ENCODE measurements around the gene AFDN. TPM values are rescaled to one million over a fixed set of nuclear protein-coding genes. Genes with fewer than 3 reads are reported as not detected.

The AFDN gene
- total RNA-seq, 1 experiment from 2014 or later: 108 TPM

GRCh38 chr6:167858842-167859664 lies 32.3 kb downstream of the AFDN start:
- Histone ChIP-seq H3K9me2 (ENCODE audit: insufficient read depth) (no peaks in the 10 kb centered on the region), H3K4me2 (no peak overlapping the region), H3K79me2 (ENCODE audit: low read depth) (peaks cover 100% of the 10 kb centered on the region), H3K4me1 (replicated peaks; ENCODE audit: insufficient read depth) (peaks cover 13% of the 10 kb centered on the region; the same call in 1 of the 2 replicates), H3K27me3 (ENCODE audit: insufficient read depth, low read depth) (no peaks in the 10 kb centered on the region), H4K20me1 (ENCODE audit: insufficient read depth) (peaks cover 17% of the 10 kb centered on the region), H3K4me3 (no peak overlapping the region), H2AFZ (no peak overlapping the region), H3K27ac (no peak overlapping the region), H3K9me3 (ENCODE audit: insufficient read depth, low read depth) (no peaks in the 10 kb centered on the region; the same call in 1 of the 2 replicates), H3F3A (ENCODE audit: insufficient read depth, low read depth) (no peaks in the 10 kb centered on the region), H3K36me3 (ENCODE audit: low read depth) (peaks cover 3% of the 10 kb centered on the region; the same call in 1 of the 2 replicates)
- CTCF ChIA-PET: no interaction called here
- DNase-seq: no peak
- no TSS peak for BruUV-seq (replicated peaks)
- TF ChIP-seq EZH2 (IDR thresholded peaks at IDR 0.05; ENCODE audit: low read depth) (no peak), CTCF (conservative IDR thresholded peaks at IDR 0.05) (no peak)
- POLR2A ChIA-PET (ENCODE audit: unreplicated experiment): interaction anchor here (0.6 to 0.7 kb wide), 2 partner anchors 15 to 20 kb away, joined by 4 to 28 read pairs; no protein-coding TSS in a partner anchor
- intact Hi-C loops (cut with micrococcal nuclease; ENCODE audit: unreplicated experiment): loop anchor here (10.0 kb wide), 1 partner anchor 64 kb away; no protein-coding TSS in a partner anchor

GRCh38 chr6:167860550-167861226 lies 34.0 kb downstream of the AFDN start:
- Histone ChIP-seq H2AFZ (no peak overlapping the region), H3K4me1 (replicated peaks; ENCODE audit: insufficient read depth) (peaks cover 10% of the 10 kb centered on the region; the same call in 1 of the 2 replicates), H3K27ac (no peak overlapping the region), H4K20me1 (ENCODE audit: insufficient read depth) (peaks cover 22% of the 10 kb centered on the region), H3F3A (ENCODE audit: insufficient read depth, low read depth) (no peaks in the 10 kb centered on the region), H3K9me3 (ENCODE audit: insufficient read depth, low read depth) (no peaks in the 10 kb centered on the region; the same call in 1 of the 2 replicates), H3K79me2 (ENCODE audit: low read depth) (peaks cover 91% of the 10 kb centered on the region), H3K4me3 (no peak overlapping the region), H3K4me2 (no peak overlapping the region), H3K36me3 (ENCODE audit: low read depth) (peaks cover 8% of the 10 kb centered on the region), H3K27me3 (ENCODE audit: insufficient read depth, low read depth) (no peaks in the 10 kb centered on the region), H3K9me2 (ENCODE audit: insufficient read depth) (no peaks in the 10 kb centered on the region)
- TF ChIP-seq CTCF (conservative IDR thresholded peaks at IDR 0.05) (no peak), EZH2 (IDR thresholded peaks at IDR 0.05; ENCODE audit: low read depth) (no peak)
- no TSS peak for BruUV-seq (replicated peaks)
- ChIA-PET CTCF (no interaction called here), POLR2A (ENCODE audit: unreplicated experiment) (no interaction called here)
- intact Hi-C loops (cut with micrococcal nuclease; ENCODE audit: unreplicated experiment): no loop called here
- DNase-seq: no peak

GRCh38 chr6:167861424-167861823 lies 34.7 kb downstream of the AFDN start:
- H4K20me1 ChIP-seq (ENCODE audit: insufficient read depth): peaks cover 22% of the 10 kb centered on the region
- no peak for DNase-seq
- no peak overlapping the region for H3K4me3 ChIP-seq
- no peak overlapping the region for H3K27ac ChIP-seq
- no TSS peak for BruUV-seq (replicated peaks)
- ChIA-PET CTCF (no interaction called here), POLR2A (ENCODE audit: unreplicated experiment) (no interaction called here)
- H3K79me2 ChIP-seq (ENCODE audit: low read depth): peaks cover 83% of the 10 kb centered on the region
- no peak overlapping the region for H2AFZ ChIP-seq
- no peaks in the 10 kb centered on the region for H3K27me3 ChIP-seq (ENCODE audit: insufficient read depth, low read depth)
- no peak for TF ChIP-seq CTCF (conservative IDR thresholded peaks at IDR 0.05)
- no peak for TF ChIP-seq EZH2 (IDR thresholded peaks at IDR 0.05; ENCODE audit: low read depth)
- H3K9me3 ChIP-seq (ENCODE audit: insufficient read depth, low read depth): no peaks in the 10 kb centered on the region
- no peak overlapping the region for H3K4me2 ChIP-seq
- H3K4me1 ChIP-seq (replicated peaks; ENCODE audit: insufficient read depth): peaks cover 10% of the 10 kb centered on the region; the same call in 1 of the 2 replicates
- H3K36me3 ChIP-seq (ENCODE audit: low read depth): peaks cover 8% of the 10 kb centered on the region
- no peaks in the 10 kb centered on the region for H3F3A ChIP-seq (ENCODE audit: insufficient read depth, low read depth)
- intact Hi-C loops (cut with micrococcal nuclease; ENCODE audit: unreplicated experiment): no loop called here
- H3K9me2 ChIP-seq (ENCODE audit: insufficient read depth): no peaks in the 10 kb centered on the region

Data from PC-9 (cell line).